Type B pancreatic cell (in vitro differentiated cells): ENCODE data around the gene RCSD1. TPM values are rescaled to one million over a fixed set of nuclear protein-coding genes. Genes with fewer than 3 reads are reported as not detected.

Experiments used
- DNase-seq: peaks from one replicate; pipeline ENCODE4 v3.0.0; 2021; ENCODE audit warnings: mixed read lengths; ENCODE audit not compliant: unreplicated experiment; ENCODE audit errors: extremely low spot score
- H3K27ac Mint-ChIP-seq: 2 replicates; pipeline ENCODE4 v1.8.0; 2021; ENCODE audit warnings: mild to moderate bottlenecking, mixed read lengths
- H3K27me3 Mint-ChIP-seq: 2 replicates; pipeline ENCODE4 v1.8.0; 2021; ENCODE audit warnings: mixed read lengths
- H3K36me3 Mint-ChIP-seq: 2 replicates; pipeline ENCODE4 v1.8.0; 2021; ENCODE audit warnings: mixed read lengths
- H3K4me1 Mint-ChIP-seq: one replicate; pipeline ENCODE4 v1.8.0; 2021; ENCODE audit warnings: mixed read lengths; ENCODE audit not compliant: unreplicated experiment
- H3K4me3 Mint-ChIP-seq: 2 replicates; pipeline ENCODE4 v1.8.0; 2021; ENCODE audit warnings: mild to moderate bottlenecking, mixed read lengths
- H3K9me3 Mint-ChIP-seq: 2 replicates; pipeline ENCODE4 v1.8.0; 2021; ENCODE audit warnings: mixed read lengths
- CTCF ChIP-seq: fragments of 200-600 bp; sonication (generic); conservative IDR thresholded peaks from 2 replicates; pipeline ENCODE4 v1.5.0; 2021; ENCODE audit warnings: antibody characterized with exemption, mild to moderate bottlenecking
- total RNA-seq: library from RNA; stranded (reverse); gene quantifications from 2 replicates; pipeline ENCODE4 v1.2.1, GENCODE V29; 2021; ENCODE audit warnings: low replicate concordance

Gene RCSD1
- total RNA-seq, 1 donor from 2014 or later: 0.75 TPM

DNA sequence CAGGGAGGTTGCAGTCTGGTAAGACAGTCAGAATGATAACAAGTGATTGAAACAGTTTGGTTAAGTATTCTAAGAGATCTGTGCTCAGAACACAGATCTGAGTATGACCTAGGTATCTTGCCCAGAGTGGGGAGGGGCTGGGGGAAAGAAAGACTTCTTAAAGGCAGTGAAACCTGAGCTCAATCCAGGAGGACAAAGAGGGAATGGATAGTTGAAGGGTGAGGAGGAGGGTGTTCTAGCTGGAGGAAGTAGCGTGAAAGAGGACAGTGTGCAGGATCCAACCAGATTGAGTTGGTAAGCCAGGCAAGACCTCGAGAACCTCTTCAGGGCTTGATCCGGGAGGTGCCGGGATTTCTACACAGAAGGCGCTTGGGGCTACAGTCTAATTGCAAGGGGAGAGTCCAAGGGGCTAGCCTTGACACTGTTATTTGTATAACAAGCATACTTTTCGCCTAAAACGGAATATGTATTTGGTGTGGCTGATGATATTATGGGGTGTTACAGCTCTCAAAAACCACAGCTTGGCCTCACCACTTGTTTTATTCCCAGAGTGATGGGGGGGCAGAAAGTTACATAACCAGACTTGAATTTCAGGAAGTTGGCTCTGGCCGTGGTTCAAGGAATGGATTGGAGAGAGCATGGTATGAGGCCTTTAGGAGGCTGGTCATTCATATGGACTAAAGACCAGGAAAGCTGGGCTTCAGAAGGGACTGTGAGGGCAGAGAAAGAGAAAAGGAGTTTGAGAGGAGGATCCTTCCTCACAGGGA, 19.1 kb downstream of the RCSD1 start:
- Mint-ChIP-seq H3K36me3 (no peaks in the 10 kb centered on the region), H3K4me3 (no peak overlapping the region), H3K27me3 (peaks cover 5% of the 10 kb centered on the region), H3K9me3 (peaks cover 5% of the 10 kb centered on the region), H3K27ac (no peak overlapping the region), H3K4me1 (peaks cover 3% of the 10 kb centered on the region)
- no peak for DNase-seq
- no peak for TF ChIP-seq CTCF

DNA sequence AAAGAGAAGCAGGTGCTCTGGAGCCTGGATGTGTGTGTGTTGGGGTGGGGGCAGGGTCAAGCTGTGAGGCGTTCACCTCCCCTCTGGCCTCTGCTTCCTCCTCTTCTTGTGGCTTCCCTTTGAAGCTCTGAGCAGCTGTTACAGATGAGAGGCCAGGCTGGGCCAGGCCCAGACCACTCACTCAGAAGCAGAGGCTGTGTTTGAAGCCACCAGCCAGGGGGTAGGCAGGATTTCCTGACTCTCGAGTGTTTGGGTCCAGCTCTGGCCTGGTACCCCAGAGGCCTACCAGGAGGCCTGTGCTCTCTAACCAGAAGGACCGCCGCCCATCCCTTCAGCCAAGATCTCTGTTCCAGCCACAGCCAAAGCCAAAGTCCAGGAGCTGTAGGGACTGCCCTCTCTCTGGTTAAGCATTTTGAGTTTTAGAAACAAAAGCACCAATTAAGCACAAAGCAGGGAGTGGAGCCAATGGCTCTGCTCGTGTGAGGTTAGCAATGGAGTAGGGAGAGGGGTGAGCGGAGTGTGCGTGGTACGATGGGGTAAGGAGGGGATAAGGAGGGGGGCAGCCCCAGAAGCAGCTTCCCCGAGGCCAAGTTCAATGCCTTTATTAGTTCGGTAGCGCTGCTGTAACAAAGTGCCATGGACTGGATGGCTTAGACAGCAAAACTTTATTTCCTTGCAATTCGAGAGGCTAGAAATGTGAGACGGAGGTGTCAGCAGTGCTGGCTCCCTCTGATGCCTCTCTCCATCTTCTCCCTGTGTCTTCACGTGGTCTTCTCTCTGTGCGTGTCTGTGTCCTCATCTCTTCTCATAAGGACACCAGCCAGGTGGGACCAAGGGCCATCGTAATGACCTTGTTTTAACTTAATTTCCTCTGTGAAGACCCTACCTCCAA, 20.5 kb downstream of the RCSD1 start:
- H3K4me1 Mint-ChIP-seq: peaks cover 3% of the 10 kb centered on the region
- H3K27me3 Mint-ChIP-seq: peaks cover 7% of the 10 kb centered on the region
- no peaks in the 10 kb centered on the region for H3K36me3 Mint-ChIP-seq
- H3K9me3 Mint-ChIP-seq: peaks cover 5% of the 10 kb centered on the region
- H3K27ac Mint-ChIP-seq: no peak overlapping the region
- no peak overlapping the region for H3K4me3 Mint-ChIP-seq
- no peak for DNase-seq
- no peak for TF ChIP-seq CTCF

- Mint-ChIP-seq H3K27ac (no peak overlapping the region), H3K4me3 (no peak overlapping the region), H3K36me3 (no peaks in the 10 kb centered on the region), H3K27me3 (peaks cover 7% of the 10 kb centered on the region), H3K9me3 (peaks cover 5% of the 10 kb centered on the region), H3K4me1 (peaks cover 3% of the 10 kb centered on the region)
- TF ChIP-seq CTCF: no peak
- DNase-seq: no peak
Observed at GRCh38 chr1:167651161-167651693, 21.2 kb downstream of the RCSD1 start.

GRCh38 chr1:167654975-167655575, 25.0 kb downstream of the RCSD1 start:
- Mint-ChIP-seq H3K9me3 (no peaks in the 10 kb centered on the region), H3K27me3 (peaks cover 7% of the 10 kb centered on the region), H3K27ac (no peak overlapping the region), H3K36me3 (no peaks in the 10 kb centered on the region), H3K4me1 (peaks cover 9% of the 10 kb centered on the region), H3K4me3 (no peak overlapping the region)
- TF ChIP-seq CTCF: no peak
- DNase-seq: no peak

GRCh38 chr1:167656657-167657056, 26.6 kb downstream of the RCSD1 start:
- H3K27ac Mint-ChIP-seq: no peak overlapping the region
- H3K9me3 Mint-ChIP-seq: no peaks in the 10 kb centered on the region
- no peak for TF ChIP-seq CTCF
- H3K36me3 Mint-ChIP-seq: no peaks in the 10 kb centered on the region
- H3K4me1 Mint-ChIP-seq: peaks cover 6% of the 10 kb centered on the region
- no peak overlapping the region for H3K4me3 Mint-ChIP-seq
- H3K27me3 Mint-ChIP-seq: peaks cover 7% of the 10 kb centered on the region
- no peak for DNase-seq
